Measurements from ENCODE around the gene HSFX2. TPM values are rescaled to one million over a fixed set of nuclear protein-coding genes. Genes with fewer than 3 reads are reported as not detected.
"Not testable (repeated sequence)": the region's sequence is repeated elsewhere in the genome, so short reads cannot be mapped to it uniquely, and the experiment has no call there.

The HSFX2 gene
- total and polyA plus RNA-seq, 9 of the 15 experiments (the other 6 are each of a cell fraction or from before 2014, with no cell fraction given) = 0.10 to 0.18 (median 0.11) TPM; not detected in 6

GRCh38 chrX:149547782-149548181, 47.3 kb downstream of the HSFX2 start:
- FAIRE-seq; H3K9me1 ChIP-seq (ENCODE audit: control insufficient read depth, insufficient read depth, low read length); in situ Hi-C loops (cut with MboI); DNase-seq (ENCODE audit: extremely low read depth in 1 of 4, low spot score in 3 of 4); H3K27ac ChIP-seq (ENCODE audit: extremely low read depth, low read depth, low read length); H3K79me2 ChIP-seq (ENCODE audit: control insufficient read depth, insufficient read depth, low read length); H3K36me3 ChIP-seq (ENCODE audit: control insufficient read depth, insufficient read depth, low read length); BruUV-seq (replicated peaks); H3K4me3 ChIP-seq; ATAC-seq; H3K9me3 ChIP-seq (replicated peaks; ENCODE audit: control insufficient read depth, insufficient read depth, low read depth, low read length); H3K4me1 ChIP-seq (replicated peaks in 1 of 2; ENCODE audit: control insufficient read depth in 2 of 2, insufficient read depth in 2 of 2, low read length in 2 of 2); POLR2A ChIA-PET; CTCF ChIA-PET (ENCODE audit: low intra/inter-chr PET ratio); intact Hi-C loops (cut with micrococcal nuclease); H2AFZ ChIP-seq (ENCODE audit: low read depth, low read length); H4K20me1 ChIP-seq (replicated peaks; ENCODE audit: control insufficient read depth, insufficient read depth, low read length); H3K9ac ChIP-seq (ENCODE audit: insufficient read depth in 1 of 2, low read depth in 2 of 2, low read length in 2 of 2); H3K4me2 ChIP-seq (ENCODE audit: insufficient read depth, low read length); H3K27me3 ChIP-seq (ENCODE audit: control insufficient read depth in 2 of 2, insufficient read depth in 2 of 2, low read length in 2 of 2): not testable (repeated sequence)
- no CpG with 5 or more reads among the region's 3 CpGs for WGBS (ENCODE audit: insufficient coverage, low coverage, missing lambda C conversion rate)

- intact Hi-C loops (cut with micrococcal nuclease) = not testable (repeated sequence)
Observed at GRCh38 chrX:149546962-149547361, 48.2 kb downstream of the HSFX2 start.

More at GRCh38 chrX:149546962-149547361, 48.2 kb downstream of the HSFX2 start:
- H3K9me3 ChIP-seq (replicated peaks; ENCODE audit: control insufficient read depth, insufficient read depth, low read depth, low read length); DNase-seq (ENCODE audit: extremely low read depth in 1 of 4, low spot score in 3 of 4); CTCF ChIA-PET (ENCODE audit: low intra/inter-chr PET ratio); H3K27me3 ChIP-seq (ENCODE audit: control insufficient read depth in 2 of 2, insufficient read depth in 2 of 2, low read length in 2 of 2); BruUV-seq (replicated peaks); H3K9ac ChIP-seq (ENCODE audit: insufficient read depth in 1 of 2, low read depth in 2 of 2, low read length in 2 of 2); H3K9me1 ChIP-seq (ENCODE audit: control insufficient read depth, insufficient read depth, low read length); ATAC-seq; POLR2A ChIA-PET; H3K36me3 ChIP-seq (ENCODE audit: control insufficient read depth, insufficient read depth, low read length); in situ Hi-C loops (cut with MboI); H3K27ac ChIP-seq (ENCODE audit: extremely low read depth, low read depth, low read length); H3K79me2 ChIP-seq (ENCODE audit: control insufficient read depth, insufficient read depth, low read length); H3K4me3 ChIP-seq; H4K20me1 ChIP-seq (replicated peaks; ENCODE audit: control insufficient read depth, insufficient read depth, low read length); H2AFZ ChIP-seq (ENCODE audit: low read depth, low read length); H3K4me2 ChIP-seq (ENCODE audit: insufficient read depth, low read length); H3K4me1 ChIP-seq (replicated peaks in 1 of 2; ENCODE audit: control insufficient read depth in 2 of 2, insufficient read depth in 2 of 2, low read length in 2 of 2): not testable (repeated sequence)
- WGBS (ENCODE audit: insufficient coverage, low coverage, missing lambda C conversion rate) = 100% methylated on average over 1 of the region's 1 CpG
- peak; percentile 6 for FAIRE-seq
